Adrenal gland (tissue), 5 donors: ENCODE results near the gene DIPK2A.

ENCODE experiments used
- CTCF ChIP-seq, 6 experiments: fragments of 450-650 bp in 4 of 6; fragments of 200-600 bp in 2 of 6; sonication (generic) in 1 of 6; IDR thresholded peaks; 1 replicate in 5 of 6; 2 replicates in 1 of 6; pipeline versions ENCODE4 v1.5.1 to v1.8.0; 2016 to 2021; ENCODE audit warnings: antibody characterized with exemption in 6 of 6, mild to moderate bottlenecking in 2 of 6, moderate library complexity in 1 of 6
- POLR2A ChIP-seq, 2 donors: fragments of 450-650 bp; IDR thresholded peaks; one replicate each; pipeline ENCODE4 v1.6.1; 2017; ENCODE audit warnings: antibody characterized with exemption in 2 of 2, mild to moderate bottlenecking in 2 of 2, moderate library complexity in 1 of 2
- donor health status: DM: no; HTN: no; CAD: no.

- no peak for TF ChIP-seq POLR2A (IDR thresholded peaks at IDR 0.05)
- no peak for TF ChIP-seq CTCF (IDR thresholded peaks at IDR 0.05)
Observed at GRCh38 chr3:144003051-144003450, 31.4 kb downstream of the DIPK2A start.
